IMR-90 (cell line): Measurements from ENCODE around the gene MTIF3. TPM values are rescaled to one million over a fixed set of nuclear protein-coding genes. Genes with fewer than 3 reads are reported as not detected.

Source experiments
- ATAC-seq: fragments of 200-7000 bp; cut with Tn5 transposase; 2 replicates; pipeline ENCODE4 v1.9.1; 2020; ENCODE audit warnings: low read depth, mild to moderate bottlenecking, moderate library complexity
- BruUV-seq: library from RNA; stranded (reverse); fragments of 400-500 nt; replicated peaks from 2 replicates; lab custom pipeline; 2021; lab: Mats Ljungman, UMichigan
- CTCF ChIA-PET: fragments of 300-600 bp; formaldehyde crosslinking; extraction: SDS; loops from one replicate; lab custom pipeline; 2021; ENCODE audit warnings: antibody characterized with exemption; lab: Yijun Ruan, JAX
- POLR2A ChIA-PET: fragments of 300-600 bp; sonication (Branson Sonifier 250); formaldehyde crosslinking; loops from one replicate; lab custom pipeline; 2022; ENCODE audit warnings: antibody characterized with exemption; ENCODE audit not compliant: unreplicated experiment; lab: Charles Lee
- DNase-seq: peaks from one replicate; pipeline ENCODE4 v3.0.0; 2013
- H2AFZ ChIP-seq: replicated peaks from 2 replicates; pipeline ENCODE3; 2013; ENCODE audit warnings: low read length, mild to moderate bottlenecking; ENCODE audit not compliant: poor library complexity
- H2AK5ac ChIP-seq: 2 replicates; pipeline ENCODE4 v1.6.1; 2013; ENCODE audit warnings: low read depth, low read length, inconsistent platforms
- H2AK9ac ChIP-seq: replicated peaks from 2 replicates; pipeline ENCODE3; 2013; ENCODE audit warnings: mild to moderate bottlenecking, low read depth, low read length, moderate library complexity; ENCODE audit not compliant: poor library complexity
- H2BK120ac ChIP-seq: 2 replicates; pipeline ENCODE4 v1.6.1; 2013; ENCODE audit warnings: low read depth, low read length, inconsistent platforms
- H2BK15ac ChIP-seq: 3 replicates; pipeline ENCODE4 v1.6.1; 2013; ENCODE audit warnings: low read depth, low read length, inconsistent platforms
- H2BK20ac ChIP-seq: 2 replicates; pipeline ENCODE4 v1.6.1; 2013; ENCODE audit warnings: low read depth, mild to moderate bottlenecking, inconsistent platforms, low read length, moderate library complexity
- H2BK5ac ChIP-seq: 2 replicates; pipeline ENCODE4 v1.6.1; 2013; ENCODE audit warnings: mild to moderate bottlenecking, low read depth, low read length, inconsistent platforms; ENCODE audit not compliant: poor library complexity, severe bottlenecking
- H3K14ac ChIP-seq: replicated peaks from 2 replicates; pipeline ENCODE4 v1.6.1; 2013; ENCODE audit warnings: low read depth, low read length, inconsistent platforms
- H3K18ac ChIP-seq: 2 replicates; pipeline ENCODE4 v1.6.1; 2013; ENCODE audit warnings: low read depth, low read length, control low read depth
- H3K23ac ChIP-seq: 2 replicates; pipeline ENCODE4 v1.6.1; 2013; ENCODE audit warnings: low read depth, low read length, inconsistent platforms
- H3K27ac ChIP-seq: 2 replicates; pipeline ENCODE4 v1.5.1; 2013; ENCODE audit warnings: mild to moderate bottlenecking, control low read depth, low read length; ENCODE audit not compliant: insufficient read depth
- H3K27me3 ChIP-seq: 2 replicates; pipeline ENCODE4 v1.6.1; 2013; ENCODE audit warnings: low read length; ENCODE audit not compliant: control insufficient read depth, insufficient read depth
- H3K36me3 ChIP-seq: 2 replicates; pipeline ENCODE4 v1.6.1; 2013; ENCODE audit warnings: low read length, mixed read lengths; ENCODE audit not compliant: control insufficient read depth, insufficient read depth
- H3K4ac ChIP-seq: 2 replicates; pipeline ENCODE4 v1.6.1; 2013; ENCODE audit warnings: low read depth, low read length, inconsistent platforms
- H3K4me1 ChIP-seq: 2 replicates; pipeline ENCODE4 v1.6.1; 2013; ENCODE audit warnings: low read length, mixed read lengths; ENCODE audit not compliant: control insufficient read depth, insufficient read depth
- H3K4me2 ChIP-seq: 2 replicates; pipeline ENCODE4 v1.6.1; 2013; ENCODE audit warnings: low read depth, mild to moderate bottlenecking, control low read depth, low read length, moderate library complexity
- H3K4me3 ChIP-seq: 2 replicates; pipeline ENCODE4 v1.5.1; 2013; ENCODE audit warnings: low read depth, mild to moderate bottlenecking, control low read depth, low read length, moderate library complexity; ENCODE audit not compliant: insufficient read depth
- H3K56ac ChIP-seq: 2 replicates; pipeline ENCODE4 v1.6.1; 2013; ENCODE audit warnings: low read length, inconsistent platforms; ENCODE audit not compliant: insufficient read depth; ENCODE audit errors: extremely low read depth
- H3K79me1 ChIP-seq, 2 experiments: 2 replicates each; pipeline ENCODE4 v1.6.1; 2013; ENCODE audit warnings: low read length in 2 of 2, inconsistent platforms in 1 of 2, low read depth in 1 of 2
- H3K9ac ChIP-seq: 2 replicates; pipeline ENCODE4 v1.6.1; 2013; ENCODE audit warnings: low read depth, low read length, control low read depth
- H3K9me1 ChIP-seq: 2 replicates; pipeline ENCODE4 v1.6.1; 2013; ENCODE audit warnings: low read length, inconsistent platforms; ENCODE audit not compliant: insufficient read depth
- H3K9me3 ChIP-seq: 2 replicates; pipeline ENCODE4 v1.6.1; 2013; ENCODE audit warnings: low read length; ENCODE audit not compliant: control insufficient read depth, insufficient read depth
- H4K20me1 ChIP-seq: 2 replicates; pipeline ENCODE4 v1.6.1; 2013; ENCODE audit warnings: low read length, inconsistent platforms; ENCODE audit not compliant: insufficient read depth
- H4K5ac ChIP-seq: 2 replicates; pipeline ENCODE4 v1.6.1; 2013; ENCODE audit warnings: mild to moderate bottlenecking, low read depth, low read length, control low read depth
- H4K8ac ChIP-seq, 2 experiments: 2 replicates each; pipeline ENCODE4 v1.6.1; 2013; ENCODE audit warnings: low read depth in 2 of 2, low read length in 2 of 2, control low read depth in 1 of 2, inconsistent platforms in 1 of 2
- H4K91ac ChIP-seq: 2 replicates; pipeline ENCODE4 v1.6.1; 2013; ENCODE audit warnings: low read depth, low read length, inconsistent platforms; ENCODE audit not compliant: insufficient read depth
- BHLHE40 ChIP-seq: fragments of 150-350 bp; IDR thresholded peaks from 2 replicates; pipeline ENCODE4 v1.6.1; 2016; ENCODE audit warnings: mild to moderate bottlenecking, low read depth, low read length
- CEBPB ChIP-seq: IDR thresholded peaks from 2 replicates; pipeline ENCODE4 v1.6.1; 2012; ENCODE audit warnings: low read depth, low read length, improper control_type of control experiment
- ELK1 ChIP-seq: fragments of 150-350 bp; IDR thresholded peaks from 2 replicates; pipeline ENCODE4 v1.6.1; 2016; ENCODE audit warnings: low read depth, mild to moderate bottlenecking, low read length, moderate library complexity, borderline replicate concordance
- FOS ChIP-seq: fragments of 150-350 bp; IDR thresholded peaks from 2 replicates; pipeline ENCODE4 v1.6.1; 2016; ENCODE audit warnings: low read depth, low read length
- MXI1 ChIP-seq: IDR thresholded peaks from 2 replicates; pipeline ENCODE4 v1.6.1; 2012; ENCODE audit warnings: low read depth, mild to moderate bottlenecking, low read length, moderate library complexity, borderline replicate concordance
- NFE2L2 ChIP-seq: fragments of 150-350 bp; IDR thresholded peaks from 2 replicates; pipeline ENCODE4 v1.6.1; 2016; ENCODE audit warnings: low read depth, mild to moderate bottlenecking, low read length
- POLR2A ChIP-seq: IDR thresholded peaks from 2 replicates; pipeline ENCODE4 v1.6.1; 2012; ENCODE audit warnings: mild to moderate bottlenecking, low read depth, low read length
- RFX5 ChIP-seq: IDR thresholded peaks from 2 replicates; pipeline ENCODE4 v1.8.0; 2012; ENCODE audit warnings: low read depth, mild to moderate bottlenecking, low read length, moderate library complexity
- SMC3 ChIP-seq: fragments of 150-350 bp; IDR thresholded peaks from 2 replicates; pipeline ENCODE4 v1.6.1; 2016; ENCODE audit warnings: low read depth, mild to moderate bottlenecking, antibody characterized with exemption, low read length, moderate library complexity
- WGBS, 2 experiments: methylation state at CpG; one replicate each; pipeline versions ENCODE4 v1.1.5 to v1.1.7; 2013; ENCODE audit warnings: missing lambda C conversion rate in 2 of 2; ENCODE audit not compliant: insufficient read length in 1 of 2; ENCODE audit errors: extremely low coverage in 2 of 2; 5-methylcytosine and 5-hydroxymethylcytosine counted together
- dilution Hi-C: fragments of 300-500 bp; cut with HindIII; formaldehyde crosslinking; loops from one replicate; pipeline ENCODE4 v1.14.3; 2018; ENCODE audit warnings: low sequenced_read_pairs; ENCODE audit not compliant: unreplicated experiment
- in situ Hi-C: fragments of 300-500 bp; cut with MboI; formaldehyde crosslinking; loops from 3 replicates; pipeline ENCODE4 v1.14.3; 2019; ENCODE audit warnings: low sequenced_read_pairs, inconsistent platforms, mixed read lengths
- intact Hi-C: fragments of 100-400 bp; cut with micrococcal nuclease; formaldehyde crosslinking; loops from 2 replicates; pipeline ENCODE4 v1.10.0; 2022
- polyA plus RNA-seq, 3 experiments: library from polyadenylated mRNA; depleted of rRNA; stranded (reverse); fragments of >200 nt; gene quantifications; 2 replicates each; pipeline ENCODE4 v1.2.3, GENCODE V29; 2012; ENCODE audit warnings: low replicate concordance in 1 of 3
- total RNA-seq: library from RNA; depleted of rRNA; stranded (reverse); fragments of >200 nt; gene quantifications from 2 replicates; pipeline ENCODE4 v1.2.3, GENCODE V29; 2012
- TF ChIP-seq, protein P1 (sequence below): fragments of 150-350 bp; IDR thresholded peaks from 2 replicates; pipeline ENCODE4 v1.6.1; 2017; ENCODE audit warnings: mild to moderate bottlenecking, antibody characterized with exemption, low read length, low read depth
- TF ChIP-seq, protein P2 (sequence below): conservative IDR thresholded peaks from 2 replicates; pipeline ENCODE4 v1.5.1; 2012; ENCODE audit warnings: mild to moderate bottlenecking, low read depth, low read length, improper control_type of control experiment

Gene MTIF3
- total and polyA plus RNA-seq, 2 of the 4 experiments (the other 2 are of a cell fraction) = 31.7 to 41.0 TPM

- no CpG with 5 or more reads among the region's 4 CpGs for WGBS, 2 experiments
- Histone ChIP-seq H3K4ac (no peak overlapping the region), H3K79me1 (no peaks in the 10 kb centered on the region), H4K5ac (no peak overlapping the region), H2AK5ac (no peak overlapping the region), H4K20me1 (no peaks in the 10 kb centered on the region), H3K23ac (no peak overlapping the region), H2BK15ac (no peak overlapping the region), H3K9ac (no peak overlapping the region), H2AK9ac (no peak overlapping the region), H2BK120ac (no peak overlapping the region), H3K18ac (no peak overlapping the region), H3K4me3 (no peak overlapping the region), H3K27ac (no peak overlapping the region), H3K4me2 (no peak overlapping the region), H3K36me3 (no peaks in the 10 kb centered on the region), H3K9me3 (no peaks in the 10 kb centered on the region), H4K8ac (no peak overlapping the region), H3K56ac (no peak overlapping the region), H2AFZ (no peak overlapping the region), H2BK5ac (no peak overlapping the region), H3K9me1 (no peaks in the 10 kb centered on the region), H2BK20ac (no peak overlapping the region), H4K91ac (no peak overlapping the region), H3K27me3 (peaks cover 20% of the 10 kb centered on the region), H3K14ac (no peak overlapping the region), H3K4me1 (no peaks in the 10 kb centered on the region)
- ATAC-seq = no peak
- no peak for DNase-seq
- no TSS peak for BruUV-seq
- no peak for TF ChIP-seq MXI1
- TF ChIP-seq, protein P1, sequence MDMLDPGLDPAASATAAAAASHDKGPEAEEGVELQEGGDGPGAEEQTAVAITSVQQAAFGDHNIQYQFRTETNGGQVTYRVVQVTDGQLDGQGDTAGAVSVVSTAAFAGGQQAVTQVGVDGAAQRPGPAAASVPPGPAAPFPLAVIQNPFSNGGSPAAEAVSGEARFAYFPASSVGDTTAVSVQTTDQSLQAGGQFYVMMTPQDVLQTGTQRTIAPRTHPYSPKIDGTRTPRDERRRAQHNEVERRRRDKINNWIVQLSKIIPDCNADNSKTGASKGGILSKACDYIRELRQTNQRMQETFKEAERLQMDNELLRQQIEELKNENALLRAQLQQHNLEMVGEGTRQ = no peak
- no peak for TF ChIP-seq FOS
- TF ChIP-seq POLR2A = no peak
- TF ChIP-seq NFE2L2 = no peak
- TF ChIP-seq, protein P2, sequence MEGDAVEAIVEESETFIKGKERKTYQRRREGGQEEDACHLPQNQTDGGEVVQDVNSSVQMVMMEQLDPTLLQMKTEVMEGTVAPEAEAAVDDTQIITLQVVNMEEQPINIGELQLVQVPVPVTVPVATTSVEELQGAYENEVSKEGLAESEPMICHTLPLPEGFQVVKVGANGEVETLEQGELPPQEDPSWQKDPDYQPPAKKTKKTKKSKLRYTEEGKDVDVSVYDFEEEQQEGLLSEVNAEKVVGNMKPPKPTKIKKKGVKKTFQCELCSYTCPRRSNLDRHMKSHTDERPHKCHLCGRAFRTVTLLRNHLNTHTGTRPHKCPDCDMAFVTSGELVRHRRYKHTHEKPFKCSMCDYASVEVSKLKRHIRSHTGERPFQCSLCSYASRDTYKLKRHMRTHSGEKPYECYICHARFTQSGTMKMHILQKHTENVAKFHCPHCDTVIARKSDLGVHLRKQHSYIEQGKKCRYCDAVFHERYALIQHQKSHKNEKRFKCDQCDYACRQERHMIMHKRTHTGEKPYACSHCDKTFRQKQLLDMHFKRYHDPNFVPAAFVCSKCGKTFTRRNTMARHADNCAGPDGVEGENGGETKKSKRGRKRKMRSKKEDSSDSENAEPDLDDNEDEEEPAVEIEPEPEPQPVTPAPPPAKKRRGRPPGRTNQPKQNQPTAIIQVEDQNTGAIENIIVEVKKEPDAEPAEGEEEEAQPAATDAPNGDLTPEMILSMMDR = no peak
- no peak for TF ChIP-seq BHLHE40
- no peak for TF ChIP-seq RFX5
- no peak for TF ChIP-seq CEBPB
- no peak for TF ChIP-seq ELK1
- no peak for TF ChIP-seq SMC3
- in situ Hi-C loops (no loop called here), intact Hi-C loops (no loop called here), dilution Hi-C loops (no loop called here)
- ChIA-PET POLR2A (no interaction called here), CTCF (no interaction called here)
These were observed 52.0 kb downstream of the MTIF3 start for GRCh38 chr13:27398360-27398759.
